Skin epidermis (tissue), 12 donors: ENCODE data around the gene PLET1.

Source experiments
- H3K27ac ChIP-seq, 21 experiments: fragments of 200-600 bp; sonication (generic) in 11 of 21; one replicate each; pipeline ENCODE4 v1.5.0; 2020; ENCODE audit warnings: mild to moderate bottlenecking in 3 of 21, inconsistent platforms in 2 of 21, moderate library complexity in 2 of 21
- H3K4me3 ChIP-seq, 7 experiments: fragments of 200-600 bp; sonication (generic) in 2 of 7; one replicate each; pipeline ENCODE4 v1.5.0; 2020; ENCODE audit warnings: inconsistent platforms in 2 of 7, mild to moderate bottlenecking in 2 of 7, moderate library complexity in 1 of 7

PLET1 gene

DNA sequence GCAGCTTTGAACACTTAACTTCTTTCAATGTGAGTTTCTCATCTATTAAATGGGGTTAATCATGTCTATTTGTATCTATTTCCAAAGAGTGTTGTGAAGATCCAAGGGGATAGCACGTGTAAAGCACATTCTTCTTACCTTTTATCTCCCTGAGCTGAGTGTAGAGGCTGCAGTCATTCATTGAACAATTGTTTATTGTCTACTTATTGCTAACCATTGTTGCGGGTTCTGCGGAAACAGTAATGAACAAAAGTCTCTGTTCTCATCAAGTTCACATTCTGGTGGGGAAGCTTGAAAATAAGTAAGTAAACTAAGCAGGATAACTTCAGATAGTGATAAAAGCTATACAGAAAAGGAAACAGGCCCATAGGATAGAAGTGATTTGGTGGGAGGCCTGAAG is 27.4 kb upstream of the PLET1 start:
- H3K27ac ChIP-seq, result no peak overlapping the region

DNA sequence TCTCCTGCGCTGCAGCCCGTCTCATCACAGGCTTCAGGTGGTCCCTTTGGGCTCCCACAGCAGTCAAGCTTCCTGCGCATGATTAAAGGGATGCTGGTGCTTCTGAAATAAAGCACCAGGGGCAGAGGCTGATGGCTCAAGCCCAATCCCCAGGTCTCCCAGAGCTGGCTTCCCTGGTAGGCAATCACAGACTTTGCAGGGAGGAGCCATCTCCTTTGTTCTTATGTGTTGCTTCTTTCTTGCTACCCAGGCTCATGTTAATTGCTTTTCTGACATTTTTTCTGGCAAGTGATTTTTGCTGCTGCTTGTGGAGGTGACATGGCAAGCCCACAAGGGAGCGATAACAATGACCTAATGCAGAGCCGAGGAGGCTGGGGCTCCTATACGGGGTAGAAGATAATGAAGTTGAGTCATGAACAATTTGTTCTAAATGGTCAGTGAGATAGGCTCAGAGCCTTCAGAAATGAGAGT is 25.2 kb upstream of the PLET1 start:
- no peak overlapping the region for H3K27ac ChIP-seq
- no peak overlapping the region for H3K4me3 ChIP-seq

More for the DNA sequence above, 27.4 kb upstream of the PLET1 start:
- H3K4me3 ChIP-seq, result no peak overlapping the region

DNA sequence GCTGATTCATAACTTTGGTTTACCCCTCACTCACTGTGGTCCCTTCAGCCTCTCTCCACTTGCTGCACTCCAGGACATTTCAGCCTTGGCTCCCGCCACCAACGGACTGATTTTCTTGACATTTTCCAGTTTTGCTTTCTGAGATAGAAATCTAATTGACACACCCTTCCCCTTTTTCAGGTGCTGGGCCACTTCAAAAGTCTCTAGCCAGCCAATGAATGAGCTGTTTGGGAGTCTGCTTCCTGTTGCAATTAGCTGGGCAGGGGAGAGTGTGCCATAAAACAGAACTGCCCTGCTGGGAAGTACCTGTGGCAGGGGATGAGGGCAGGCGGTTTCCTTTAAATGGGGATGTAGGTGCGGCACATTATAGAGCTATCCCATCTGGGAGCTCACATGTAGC is 21.1 kb upstream of the PLET1 start:
- no peak overlapping the region for H3K4me3 ChIP-seq

DNA sequence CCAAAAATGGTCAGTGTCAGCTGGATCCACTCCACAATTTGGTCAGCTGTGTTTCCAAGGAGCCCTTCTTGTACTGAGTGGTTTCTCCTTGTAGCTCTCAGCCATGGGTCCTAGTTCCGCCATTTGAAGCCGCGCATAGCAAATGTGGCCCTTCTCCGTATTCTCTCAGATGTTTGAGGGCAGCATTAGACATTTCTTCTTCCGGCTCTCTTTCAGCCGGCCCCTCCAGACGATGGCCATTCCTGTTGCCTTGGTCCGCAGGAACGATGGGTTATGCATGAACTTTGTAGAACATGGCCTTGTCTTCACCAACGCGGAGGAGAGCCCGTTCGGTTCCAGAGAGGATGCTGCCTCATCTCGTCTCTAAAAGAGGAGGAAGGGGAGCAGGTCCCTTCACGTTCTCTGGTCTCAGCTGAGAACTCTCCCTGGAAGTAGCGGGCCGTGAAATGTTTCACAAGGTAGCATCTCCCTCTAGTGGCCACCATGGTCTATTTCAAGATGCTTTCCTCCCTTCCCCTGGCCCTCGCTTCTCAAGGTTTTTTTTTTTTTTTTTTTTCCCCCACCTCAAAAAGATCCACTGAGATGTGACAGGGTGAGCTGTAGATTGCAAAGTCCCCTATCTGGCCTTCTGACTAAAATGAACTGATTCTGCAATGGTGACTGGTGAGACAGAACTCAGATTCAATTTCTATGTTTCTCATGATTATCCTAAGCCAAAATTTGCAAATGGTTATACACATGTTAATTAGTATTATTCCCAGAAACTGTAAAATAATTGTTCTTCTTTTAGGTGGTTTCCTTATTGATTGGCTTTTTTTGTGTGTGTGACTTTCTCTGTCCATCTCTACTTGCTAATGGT is 19.8 kb upstream of the PLET1 start:
- peak overlapping the region in 4 of 21 experiments; percentile 21 to 52 (median 40) for H3K27ac ChIP-seq

More for the DNA sequence above, 21.1 kb upstream of the PLET1 start:
- H3K27ac ChIP-seq, result peak overlapping the region in 1 of 21 experiments; percentile 29

DNA sequence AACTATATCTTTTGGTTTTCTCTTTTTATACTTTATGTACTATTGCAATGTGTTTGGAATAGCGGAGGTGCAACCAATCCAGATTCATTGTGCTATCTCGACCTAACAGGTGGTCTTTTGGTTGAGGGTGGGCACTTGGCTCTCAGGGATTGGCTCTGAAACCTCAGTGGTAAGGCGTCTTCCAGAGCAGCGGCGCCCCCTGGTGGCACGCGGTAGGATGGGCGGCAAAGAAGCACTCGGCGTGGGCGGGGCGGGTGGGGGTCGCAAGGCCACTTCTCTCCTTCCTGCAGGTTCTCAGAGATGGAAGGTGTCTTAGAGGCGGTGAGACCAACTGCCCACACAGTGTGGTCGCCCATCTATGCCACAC is 19.2 kb upstream of the PLET1 start:
- peak overlapping the region in 4 of 21 experiments; percentile 21 to 52 (median 40) for H3K27ac ChIP-seq

More for the DNA sequence above, 19.8 kb upstream of the PLET1 start:
- H3K4me3 ChIP-seq, result peak overlapping the region; percentile 22 to 42 (median 27)

DNA sequence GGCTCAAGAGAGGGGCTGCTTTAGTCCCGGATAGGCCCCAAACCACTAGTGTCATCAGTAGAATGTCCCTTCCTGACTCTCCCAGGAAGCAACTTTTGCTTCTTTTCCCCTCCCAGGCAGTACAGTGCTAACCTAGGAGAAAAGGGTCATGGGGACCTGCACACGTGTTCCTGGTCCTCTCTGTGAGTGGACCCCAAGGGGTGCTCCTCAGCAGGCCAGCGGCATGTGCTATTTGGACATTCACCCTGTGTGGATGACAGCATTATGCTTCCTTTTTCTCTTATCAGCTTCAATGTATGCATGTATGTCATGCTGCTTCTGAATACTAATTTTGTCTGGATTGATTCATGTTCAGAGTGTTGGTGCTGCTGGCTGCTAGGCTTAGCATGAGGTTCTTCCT is 18.1 kb upstream of the PLET1 start:
- H3K4me3 ChIP-seq, result no peak overlapping the region
- no peak overlapping the region for H3K27ac ChIP-seq

More for the DNA sequence above, 19.2 kb upstream of the PLET1 start:
- peak overlapping the region; percentile 22 to 42 (median 27) for H3K4me3 ChIP-seq

DNA sequence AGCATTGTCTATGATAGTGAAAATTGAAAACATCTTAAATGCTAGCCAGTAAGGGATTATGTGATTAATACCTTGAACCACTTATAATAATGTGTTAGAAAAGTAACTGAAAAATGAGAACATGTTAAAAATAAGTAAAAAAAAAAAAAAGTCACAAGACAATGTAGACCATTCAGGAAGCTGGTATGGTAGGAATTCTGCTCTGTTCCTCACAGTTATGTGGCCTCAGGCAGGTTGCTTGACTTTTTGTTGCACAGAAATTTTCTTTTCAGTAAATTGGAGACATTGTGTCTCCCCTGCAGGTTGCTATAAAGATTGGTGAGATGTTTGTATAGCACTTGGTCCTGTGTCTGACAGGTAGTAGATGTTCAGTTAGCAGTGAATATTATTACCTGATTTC is 17.3 kb upstream of the PLET1 start:
- Histone ChIP-seq H3K4me3 (no peak overlapping the region), H3K27ac (no peak overlapping the region)

DNA sequence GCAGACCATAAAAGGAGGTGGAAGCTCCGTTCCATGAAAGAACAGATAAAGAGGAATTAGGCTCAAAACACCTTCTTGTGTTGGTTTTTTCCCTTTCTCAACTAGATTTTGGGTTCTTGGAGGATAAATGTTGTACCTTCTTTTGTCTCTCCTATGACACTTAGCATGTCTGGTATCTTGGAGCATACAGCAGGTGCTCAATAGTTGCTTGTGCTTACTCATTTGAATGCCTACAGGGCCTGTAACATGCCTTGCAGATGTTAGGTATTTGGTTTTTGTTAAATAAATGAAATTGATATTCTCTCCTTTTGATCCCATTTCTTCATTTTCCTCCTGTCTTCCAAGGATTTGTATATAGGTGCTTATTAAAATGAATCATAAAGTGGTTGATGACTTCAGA is 16.4 kb upstream of the PLET1 start:
- Histone ChIP-seq H3K4me3 (no peak overlapping the region), H3K27ac (no peak overlapping the region)

DNA sequence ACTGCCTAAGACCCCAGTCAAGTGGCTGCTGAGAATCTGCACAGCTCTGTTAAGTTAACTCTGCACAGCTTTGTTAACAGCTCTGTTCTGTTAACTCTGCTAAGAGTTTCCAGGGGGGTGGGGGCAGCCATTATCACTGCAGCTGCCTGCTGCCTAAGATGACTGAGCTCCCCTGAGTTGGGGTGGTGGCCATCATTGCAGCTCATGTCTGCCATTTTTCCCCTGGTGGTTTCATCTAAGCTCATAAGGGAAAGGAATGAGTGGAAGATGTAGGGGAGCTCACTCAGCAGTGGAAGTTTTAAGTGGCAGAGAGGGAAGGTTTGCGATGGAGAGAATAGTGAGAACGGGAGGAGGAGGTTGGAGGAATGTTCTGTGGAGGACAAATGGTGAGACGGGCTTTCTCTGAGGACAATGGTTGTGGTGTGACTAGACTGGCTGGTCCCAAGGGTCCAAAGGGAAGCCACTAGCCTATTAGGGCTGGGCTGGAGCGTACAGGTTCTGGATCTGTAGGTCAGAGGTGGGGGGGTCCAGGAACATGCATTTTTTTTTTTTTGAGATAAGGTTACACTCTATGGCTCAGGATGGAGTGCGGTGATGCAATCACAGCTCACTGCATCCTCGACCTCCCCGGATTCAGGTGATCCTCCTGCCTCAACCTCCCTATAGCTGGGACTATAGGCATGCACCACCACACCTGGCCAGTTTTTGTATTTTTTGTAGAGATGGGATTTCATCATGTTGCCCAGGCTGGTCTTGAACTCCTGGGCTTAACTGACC is 13.5 kb upstream of the PLET1 start:
- no peak overlapping the region for H3K27ac ChIP-seq

DNA sequence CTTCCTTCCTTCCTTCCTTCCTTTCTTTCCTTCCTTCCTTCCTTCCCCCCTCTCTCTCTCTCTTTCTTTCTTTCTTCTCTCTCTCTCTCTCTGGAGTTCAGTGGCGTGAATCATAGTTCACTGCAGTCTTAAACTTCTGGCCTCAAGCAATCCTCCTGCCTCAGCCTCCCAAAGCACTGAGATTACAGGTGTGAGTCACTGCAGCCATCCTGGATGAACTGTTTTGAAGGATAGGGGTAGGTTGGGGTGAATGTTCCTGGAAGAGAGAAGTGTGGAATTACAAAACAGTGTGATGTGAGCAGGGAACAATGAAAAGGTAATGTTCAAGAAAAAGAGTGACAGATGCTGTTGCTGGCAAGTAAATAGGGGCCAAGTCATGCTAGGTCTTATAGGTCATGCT is 12.4 kb upstream of the PLET1 start:
- Histone ChIP-seq H3K4me3 (no peak overlapping the region), H3K27ac (no peak overlapping the region)

More for the DNA sequence above, 13.5 kb upstream of the PLET1 start:
- no peak overlapping the region for H3K4me3 ChIP-seq

DNA sequence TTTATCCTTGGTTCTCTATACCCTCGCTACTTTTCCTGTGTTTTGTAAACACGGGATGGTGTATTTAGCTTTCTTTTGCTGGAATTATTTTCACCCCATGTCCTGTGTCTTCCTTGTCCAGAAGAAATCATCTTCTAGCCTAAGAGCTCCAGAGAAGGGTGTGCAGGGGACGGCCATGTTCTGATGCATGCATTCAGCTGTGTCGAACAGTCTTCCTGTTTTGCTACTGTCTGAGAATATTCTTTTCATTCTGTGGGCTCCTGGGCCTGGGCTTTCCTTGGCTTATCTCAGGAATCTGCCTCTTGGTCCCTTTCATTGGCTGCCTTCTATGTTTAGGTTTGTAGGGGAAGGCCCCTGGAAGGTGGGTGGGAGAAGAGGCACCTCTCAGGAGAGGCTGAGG is 10.6 kb upstream of the PLET1 start:
- H3K4me3 ChIP-seq, result no peak overlapping the region
- H3K27ac ChIP-seq, result no peak overlapping the region

DNA sequence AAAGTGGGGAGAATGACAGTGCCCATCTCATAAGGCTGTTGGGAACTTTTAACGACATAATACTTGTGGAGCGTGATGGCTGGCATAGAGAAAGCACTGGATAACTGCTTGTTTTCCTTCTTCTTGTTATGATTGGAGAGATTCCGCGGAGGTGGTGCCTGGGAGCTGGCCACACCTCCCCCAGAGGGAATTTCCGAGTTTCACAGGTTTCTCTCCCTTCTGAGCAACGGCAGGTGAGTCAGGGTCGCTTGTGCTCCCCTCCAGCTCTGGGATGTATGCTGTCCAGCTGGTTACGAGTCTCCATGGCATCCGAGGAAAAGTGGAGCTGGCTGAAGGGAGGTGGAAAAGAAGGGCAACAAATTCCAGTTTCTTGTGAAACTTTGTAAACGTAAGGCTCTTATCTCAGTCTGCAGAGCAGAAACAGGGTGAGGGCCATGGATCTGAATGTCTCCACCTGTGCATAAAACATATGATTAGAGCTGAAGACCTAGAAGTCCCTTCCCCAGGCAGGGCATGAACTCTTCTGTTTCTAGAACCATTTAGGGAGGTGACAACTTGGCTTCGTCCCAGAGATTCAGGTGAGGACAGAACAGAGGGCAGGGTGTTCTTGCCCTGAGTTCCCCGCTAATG is 10.0 kb upstream of the PLET1 start:
- Histone ChIP-seq H3K27ac (no peak overlapping the region), H3K4me3 (peak overlapping the region in 1 of 7 experiments; percentile 3)

DNA sequence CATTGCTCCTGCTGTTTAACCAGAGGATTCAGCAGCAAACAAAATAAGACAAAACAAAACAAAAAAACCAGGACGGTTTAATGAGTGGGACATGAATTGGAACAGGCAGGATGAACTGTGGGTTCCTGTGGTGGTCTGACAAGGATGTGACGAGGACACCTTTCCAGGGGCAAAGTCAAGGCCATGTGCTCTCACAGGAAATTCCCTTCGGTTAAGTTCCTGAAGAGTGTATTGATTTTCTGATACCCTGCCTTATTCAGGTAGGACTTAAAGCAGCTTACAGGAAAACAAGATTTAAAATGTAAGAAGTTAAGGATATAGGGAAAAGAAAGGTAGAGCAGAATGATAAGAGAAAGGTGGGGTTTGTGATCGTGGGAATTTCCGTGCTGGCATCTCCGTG is 8.5 kb upstream of the PLET1 start:
- no peak overlapping the region for H3K4me3 ChIP-seq
- H3K27ac ChIP-seq, result no peak overlapping the region

DNA sequence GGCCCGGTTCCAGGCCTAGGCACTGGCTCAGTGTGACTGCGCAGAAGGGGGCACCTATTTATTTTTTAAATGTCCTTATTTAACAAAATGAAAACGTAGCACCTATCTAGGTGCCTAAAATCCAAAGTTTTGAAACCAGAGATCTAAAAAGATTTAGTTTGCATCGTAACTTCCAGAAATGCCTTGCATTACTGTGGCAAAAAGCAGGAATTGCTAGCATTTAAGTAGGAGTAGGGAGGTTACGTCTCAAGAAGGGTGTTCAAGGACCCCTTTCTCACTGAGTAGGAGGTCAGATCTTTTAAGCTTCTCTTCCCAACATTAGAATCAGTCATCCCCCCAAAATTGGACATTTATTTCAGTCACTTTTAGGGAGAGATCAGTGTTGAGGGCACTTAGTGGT is 7.7 kb upstream of the PLET1 start:
- no peak overlapping the region for H3K27ac ChIP-seq
- no peak overlapping the region for H3K4me3 ChIP-seq

DNA sequence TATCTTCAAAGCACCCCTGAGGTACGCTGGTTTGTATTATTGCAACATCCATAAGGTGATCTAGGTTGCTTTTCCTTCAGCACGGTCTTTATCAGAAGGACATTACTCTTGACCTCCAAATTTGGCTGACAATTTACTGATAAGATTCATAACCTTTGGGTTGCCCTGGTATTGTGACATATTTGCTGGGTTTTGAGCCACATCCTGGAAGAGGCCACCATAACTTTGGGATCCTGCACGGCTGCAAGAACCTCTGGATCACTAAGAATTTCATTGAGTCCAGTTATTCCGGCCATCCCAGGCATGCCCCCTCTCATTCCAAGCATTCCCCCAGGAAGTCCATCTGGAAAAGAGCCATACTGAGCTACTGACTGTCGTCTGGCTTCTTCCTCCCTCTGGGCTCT is 6.5 kb upstream of the PLET1 start:
- Histone ChIP-seq H3K4me3 (no peak overlapping the region), H3K27ac (no peak overlapping the region)

DNA sequence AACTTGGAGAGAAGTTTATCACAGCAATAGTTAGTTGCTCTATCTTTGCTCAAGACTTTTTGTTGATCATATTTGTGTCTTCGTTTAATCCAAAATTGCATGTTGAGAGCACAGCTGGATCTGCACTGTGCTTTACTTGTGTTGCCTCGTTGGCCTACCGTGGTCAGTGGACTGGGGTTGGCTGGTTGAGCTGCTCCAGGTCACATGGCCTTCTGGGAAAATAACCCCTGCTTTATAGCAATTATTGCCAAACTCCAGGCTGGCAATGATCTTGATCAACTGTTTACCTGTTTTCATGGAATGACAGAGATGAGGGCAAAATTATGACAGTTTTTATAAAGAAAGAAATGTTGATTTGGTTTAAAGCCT is 5.7 kb upstream of the PLET1 start:
- Histone ChIP-seq H3K27ac (no peak overlapping the region), H3K4me3 (no peak overlapping the region)

DNA sequence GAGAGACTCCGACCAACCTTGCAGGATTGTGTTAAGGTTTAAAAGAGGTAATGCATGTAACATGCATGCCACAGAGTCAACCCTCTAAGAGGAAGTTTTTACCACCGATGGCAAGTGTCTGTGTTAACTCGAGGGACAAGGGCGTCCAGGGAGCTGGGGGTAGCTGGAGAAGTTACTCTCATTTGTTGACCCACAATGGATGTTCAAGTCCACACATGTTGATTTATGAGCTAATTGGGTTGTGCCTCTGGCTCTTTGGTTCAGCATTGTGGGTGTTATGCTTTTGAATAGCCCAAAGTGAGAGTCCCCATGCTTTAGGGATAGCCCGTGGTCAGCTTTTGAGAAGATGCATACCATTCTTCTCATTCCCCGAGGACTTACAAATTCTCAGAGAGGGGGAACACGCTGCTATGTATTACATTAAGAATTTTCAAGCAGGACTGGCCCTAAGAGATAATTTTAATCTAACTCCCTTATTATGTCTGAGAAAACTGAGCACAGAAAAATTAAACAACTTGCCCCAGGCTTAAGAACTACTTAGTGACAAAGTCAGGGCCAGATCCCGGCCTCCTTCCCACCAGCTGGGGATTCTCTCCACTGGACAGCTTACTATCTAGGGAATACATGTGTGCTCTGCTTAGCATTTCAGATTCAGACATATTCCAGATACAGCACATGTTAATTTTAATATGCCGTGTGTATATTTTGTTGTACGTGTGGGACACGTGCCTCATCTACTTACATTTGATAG is 5.2 kb upstream of the PLET1 start:
- H3K27ac ChIP-seq, result no peak overlapping the region
- no peak overlapping the region for H3K4me3 ChIP-seq

DNA sequence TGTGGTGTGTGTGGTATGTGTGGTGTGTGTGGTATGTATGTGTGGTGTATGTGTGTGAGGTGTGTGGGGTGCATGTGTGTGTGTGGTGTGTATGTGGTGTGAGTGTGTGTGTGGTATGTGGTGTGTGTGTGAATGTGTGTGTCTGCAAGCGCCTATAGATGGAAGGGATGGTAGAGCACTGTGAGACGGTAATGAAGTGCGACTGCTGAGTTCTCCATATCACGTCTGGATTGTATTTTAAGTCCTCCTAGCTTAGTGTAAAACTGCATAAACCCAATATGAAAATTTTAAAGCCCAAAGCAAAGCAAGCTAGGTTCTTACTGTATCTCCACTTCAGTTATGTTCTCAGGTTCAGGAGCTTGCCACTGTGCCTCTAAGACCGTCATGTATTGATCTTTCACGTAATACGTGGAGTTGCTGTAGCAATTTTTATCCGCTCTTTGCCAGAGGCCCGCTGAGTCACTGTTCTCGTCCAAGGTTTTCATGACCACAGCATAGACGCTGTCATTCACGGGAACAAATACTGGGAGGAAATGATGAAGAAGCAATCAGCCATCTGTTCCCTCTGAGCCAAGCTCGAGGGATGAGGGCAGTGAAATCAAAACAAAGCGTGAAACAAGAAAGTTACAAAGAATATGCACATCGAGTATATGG is 5.5 kb downstream of the PLET1 start:
- H3K4me3 ChIP-seq, result no peak overlapping the region
- no peak overlapping the region for H3K27ac ChIP-seq

DNA sequence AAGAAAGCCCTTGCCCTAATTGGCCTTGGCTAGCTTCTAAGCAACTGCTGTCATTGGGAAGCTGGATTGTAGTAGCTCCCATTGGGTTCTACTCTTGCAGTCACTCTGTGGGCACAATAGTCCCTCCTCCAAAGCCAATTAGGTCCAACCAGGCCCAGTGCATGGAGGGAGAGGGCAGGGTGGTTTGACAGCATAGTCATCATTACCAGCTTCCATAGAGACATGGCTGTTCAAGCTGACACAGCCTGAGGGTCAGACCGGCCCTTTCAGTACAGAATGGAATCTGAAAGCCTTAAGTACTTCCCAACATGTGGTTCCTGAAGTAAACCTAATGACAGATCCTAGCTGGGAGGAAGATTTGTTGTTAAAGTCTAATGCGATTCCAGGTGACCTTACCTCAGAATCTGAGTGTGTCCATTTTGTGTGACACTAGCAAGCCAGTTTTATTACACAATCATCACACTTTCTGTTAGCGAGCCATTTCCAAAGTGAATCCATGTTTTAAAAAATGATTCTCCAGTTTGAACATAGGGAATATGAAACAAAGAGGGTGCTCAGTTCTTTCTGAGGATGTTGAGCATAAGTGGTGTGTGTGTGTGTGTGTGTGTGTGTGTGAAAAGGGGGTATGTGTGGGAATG is 6.9 kb downstream of the PLET1 start:
- H3K27ac ChIP-seq, result no peak overlapping the region
- no peak overlapping the region for H3K4me3 ChIP-seq
